A673 (cell line): ENCODE results near the gene COA8.

Source experiments
- EZH2 ChIP-seq: fragments of 200-600 bp; sonication (generic); IDR thresholded peaks from 2 replicates; pipeline ENCODE4 v1.6.1; 2017; ENCODE audit warnings: borderline replicate concordance, low read depth, mild to moderate bottlenecking, mixed read lengths, antibody characterized with exemption, low read length; ENCODE audit not compliant: poor library complexity, severe bottlenecking
- TF ChIP-seq, protein P1 (sequence below): fragments of 300-800, 200-600 bp; sonication (generic); conservative IDR thresholded peaks from 2 replicates; pipeline ENCODE4 v1.5.1; 2017; ENCODE audit warnings: low read depth, mild to moderate bottlenecking, antibody characterized with exemption, low read length, moderate library complexity, mixed read lengths

DNA sequence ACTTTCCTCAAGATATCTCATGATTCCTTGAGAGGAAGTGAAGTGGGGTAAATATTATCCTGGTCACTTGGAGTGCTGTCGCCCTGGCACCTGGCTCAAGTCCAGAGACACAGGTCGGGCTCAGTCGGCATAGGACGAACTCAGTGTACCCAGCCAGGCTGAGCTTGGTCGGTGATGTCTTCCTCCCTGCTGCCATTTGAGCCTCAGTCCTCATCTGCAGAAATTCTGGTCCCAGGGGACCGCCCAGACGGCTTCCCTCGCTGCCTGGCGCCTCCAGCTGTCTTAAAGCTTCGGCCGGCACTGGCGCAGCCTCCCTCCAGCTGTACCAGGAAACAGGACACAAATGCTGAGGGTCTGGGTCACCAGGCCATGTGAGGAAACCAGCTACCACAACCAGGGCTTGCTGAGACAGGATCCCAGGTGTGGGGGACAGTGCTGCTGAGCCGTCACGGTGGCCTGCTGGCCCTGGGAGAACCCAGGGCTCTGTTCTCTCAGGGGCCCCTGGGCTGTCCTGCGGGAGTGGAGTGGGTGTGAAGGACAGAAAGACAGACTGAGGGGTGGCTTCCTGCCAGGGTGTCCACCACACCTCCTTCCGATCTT lies 61.2 kb downstream of the COA8 start:
- TF ChIP-seq EZH2 = no peak
- TF ChIP-seq, protein P1, sequence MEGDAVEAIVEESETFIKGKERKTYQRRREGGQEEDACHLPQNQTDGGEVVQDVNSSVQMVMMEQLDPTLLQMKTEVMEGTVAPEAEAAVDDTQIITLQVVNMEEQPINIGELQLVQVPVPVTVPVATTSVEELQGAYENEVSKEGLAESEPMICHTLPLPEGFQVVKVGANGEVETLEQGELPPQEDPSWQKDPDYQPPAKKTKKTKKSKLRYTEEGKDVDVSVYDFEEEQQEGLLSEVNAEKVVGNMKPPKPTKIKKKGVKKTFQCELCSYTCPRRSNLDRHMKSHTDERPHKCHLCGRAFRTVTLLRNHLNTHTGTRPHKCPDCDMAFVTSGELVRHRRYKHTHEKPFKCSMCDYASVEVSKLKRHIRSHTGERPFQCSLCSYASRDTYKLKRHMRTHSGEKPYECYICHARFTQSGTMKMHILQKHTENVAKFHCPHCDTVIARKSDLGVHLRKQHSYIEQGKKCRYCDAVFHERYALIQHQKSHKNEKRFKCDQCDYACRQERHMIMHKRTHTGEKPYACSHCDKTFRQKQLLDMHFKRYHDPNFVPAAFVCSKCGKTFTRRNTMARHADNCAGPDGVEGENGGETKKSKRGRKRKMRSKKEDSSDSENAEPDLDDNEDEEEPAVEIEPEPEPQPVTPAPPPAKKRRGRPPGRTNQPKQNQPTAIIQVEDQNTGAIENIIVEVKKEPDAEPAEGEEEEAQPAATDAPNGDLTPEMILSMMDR = no peak
